A673 (cell line): ENCODE results near the gene EHMT1. TPM values are rescaled to one million over a fixed set of nuclear protein-coding genes. Genes with fewer than 3 reads are reported as not detected.

Experiments used
- BruUV-seq: library from RNA; stranded (reverse); fragments of 400-500 nt; replicated peaks from 2 replicates; lab custom pipeline; 2021; lab: Mats Ljungman, UMichigan
- CTCF ChIA-PET: fragments of 300-600 bp; sonication (Branson Sonifier 250); formaldehyde crosslinking; loops from one replicate; lab custom pipeline; 2022; ENCODE audit warnings: antibody characterized with exemption; lab: Charles Lee
- POLR2A ChIA-PET: fragments of 300-600 bp; sonication (Branson Sonifier 250); formaldehyde crosslinking; loops from one replicate; lab custom pipeline; 2022; ENCODE audit warnings: antibody characterized with exemption; ENCODE audit not compliant: low non-redundant PET; lab: Charles Lee
- DNase-seq: peaks from one replicate; pipeline ENCODE4 v3.0.0-alpha.2; 2015; ENCODE audit warnings: low spot score
- H3K27ac ChIP-seq: fragments of 200-600 bp; sonication (generic); 2 replicates; pipeline ENCODE4 v1.5.1; 2016; ENCODE audit warnings: mixed run types, low read depth, mild to moderate bottlenecking, mixed read lengths, antibody characterized with exemption, low read length; ENCODE audit not compliant: poor library complexity, severe bottlenecking
- H3K27me3 ChIP-seq: fragments of 200-600 bp; sonication (generic); replicated peaks from 2 replicates; pipeline ENCODE4 v1.6.1; 2017; ENCODE audit warnings: mixed run types, low read depth, mild to moderate bottlenecking, mixed read lengths, antibody characterized with exemption, low read length; ENCODE audit not compliant: insufficient read depth, poor library complexity
- H3K36me3 ChIP-seq: fragments of 200-600 bp; sonication (generic); 2 replicates; pipeline ENCODE4 v1.6.1; 2016; ENCODE audit warnings: mixed run types, mild to moderate bottlenecking, mixed read lengths, antibody characterized with exemption, low read length; ENCODE audit not compliant: insufficient read depth, poor library complexity, severe bottlenecking
- H3K4me1 ChIP-seq: fragments of 200-600 bp; sonication (generic); 2 replicates; pipeline ENCODE4 v1.6.1; 2017; ENCODE audit warnings: mixed run types, mild to moderate bottlenecking, mixed read lengths, antibody characterized with exemption, low read length; ENCODE audit not compliant: insufficient read depth, poor library complexity, severe bottlenecking
- H3K4me3 ChIP-seq: fragments of 200-600 bp; sonication (generic); 2 replicates; pipeline ENCODE4 v1.5.1; 2016; ENCODE audit warnings: low read depth, mixed run types, mild to moderate bottlenecking, mixed read lengths, low read length; ENCODE audit not compliant: poor library complexity, severe bottlenecking
- H3K9me3 ChIP-seq: fragments of 200-600 bp; sonication (generic); 2 replicates; pipeline ENCODE4 v1.6.1; 2016; ENCODE audit warnings: mixed run types, low read depth, mild to moderate bottlenecking, mixed read lengths, antibody characterized with exemption, low read length; ENCODE audit not compliant: poor library complexity, severe bottlenecking
- EZH2 ChIP-seq: fragments of 200-600 bp; sonication (generic); IDR thresholded peaks from 2 replicates; pipeline ENCODE4 v1.6.1; 2017; ENCODE audit warnings: borderline replicate concordance, low read depth, mild to moderate bottlenecking, mixed read lengths, antibody characterized with exemption, low read length; ENCODE audit not compliant: poor library complexity, severe bottlenecking
- intact Hi-C: fragments of 100-400 bp; cut with micrococcal nuclease; formaldehyde crosslinking; loops from one replicate; pipeline ENCODE4 v1.10.0; 2022; ENCODE audit not compliant: unreplicated experiment
- total RNA-seq: library from RNA; stranded (reverse); gene quantifications from 2 replicates; pipeline ENCODE4 v1.2.3, GENCODE V29; 2021
- TF ChIP-seq, protein P1 (sequence below): fragments of 300-800, 200-600 bp; sonication (generic); conservative IDR thresholded peaks from 2 replicates; pipeline ENCODE4 v1.5.1; 2017; ENCODE audit warnings: low read depth, mild to moderate bottlenecking, antibody characterized with exemption, low read length, moderate library complexity, mixed read lengths

The EHMT1 gene
- total RNA-seq, 1 experiment from 2014 or later = 115 TPM

DNA sequence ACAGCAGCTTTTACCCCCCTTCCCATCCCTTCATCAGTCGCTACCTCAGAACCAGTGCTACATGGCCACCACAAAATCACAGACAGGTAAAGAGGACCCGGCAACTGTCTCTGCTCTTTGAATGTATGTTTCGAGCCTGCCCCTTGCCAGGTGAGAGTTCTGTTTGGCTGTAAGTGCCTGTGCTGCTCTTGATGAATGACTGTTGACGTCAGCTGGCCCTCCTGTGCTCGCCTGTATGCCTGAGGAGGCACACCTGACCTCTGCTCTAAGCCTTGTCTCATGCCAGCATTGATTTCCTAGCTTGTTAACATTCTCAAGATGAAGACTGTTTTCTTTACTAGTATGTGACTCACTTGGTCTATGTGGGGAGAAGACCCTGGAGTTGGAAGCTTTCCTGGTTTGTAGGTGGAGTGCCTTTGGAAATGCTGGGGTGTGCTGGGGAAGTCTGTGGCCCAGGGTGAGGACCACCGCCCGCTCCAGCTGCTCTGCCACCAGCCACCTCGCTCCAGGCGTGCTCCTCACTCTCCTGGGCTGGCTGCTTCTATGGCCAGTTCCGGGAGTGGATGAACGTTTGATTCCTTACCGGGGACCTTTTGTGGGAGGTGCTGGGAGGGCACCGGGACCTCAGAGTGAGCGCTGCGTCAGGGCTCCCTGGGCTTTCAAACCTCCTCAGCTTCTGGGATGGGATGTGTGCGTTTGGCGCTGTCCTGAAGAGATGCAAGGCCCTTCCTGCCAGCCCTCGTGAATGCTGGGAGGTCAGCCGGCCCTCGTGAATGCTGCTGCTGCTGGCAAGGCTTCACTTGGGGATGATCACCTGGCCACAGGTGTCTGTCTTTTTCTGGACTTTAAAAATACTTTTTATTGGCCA, 109.9 kb downstream of the EHMT1 start:
- ChIA-PET POLR2A (no interaction called here), CTCF (interaction anchor here (0.6 kb wide), 1 partner anchor 110 kb away, joined by 5 read pairs; no protein-coding TSS in a partner anchor)
- DNase-seq = no peak
- no TSS peak for BruUV-seq
- H3K27me3 ChIP-seq = no peaks in the 10 kb centered on the region
- TF ChIP-seq EZH2 = no peak
- TF ChIP-seq, protein P1, sequence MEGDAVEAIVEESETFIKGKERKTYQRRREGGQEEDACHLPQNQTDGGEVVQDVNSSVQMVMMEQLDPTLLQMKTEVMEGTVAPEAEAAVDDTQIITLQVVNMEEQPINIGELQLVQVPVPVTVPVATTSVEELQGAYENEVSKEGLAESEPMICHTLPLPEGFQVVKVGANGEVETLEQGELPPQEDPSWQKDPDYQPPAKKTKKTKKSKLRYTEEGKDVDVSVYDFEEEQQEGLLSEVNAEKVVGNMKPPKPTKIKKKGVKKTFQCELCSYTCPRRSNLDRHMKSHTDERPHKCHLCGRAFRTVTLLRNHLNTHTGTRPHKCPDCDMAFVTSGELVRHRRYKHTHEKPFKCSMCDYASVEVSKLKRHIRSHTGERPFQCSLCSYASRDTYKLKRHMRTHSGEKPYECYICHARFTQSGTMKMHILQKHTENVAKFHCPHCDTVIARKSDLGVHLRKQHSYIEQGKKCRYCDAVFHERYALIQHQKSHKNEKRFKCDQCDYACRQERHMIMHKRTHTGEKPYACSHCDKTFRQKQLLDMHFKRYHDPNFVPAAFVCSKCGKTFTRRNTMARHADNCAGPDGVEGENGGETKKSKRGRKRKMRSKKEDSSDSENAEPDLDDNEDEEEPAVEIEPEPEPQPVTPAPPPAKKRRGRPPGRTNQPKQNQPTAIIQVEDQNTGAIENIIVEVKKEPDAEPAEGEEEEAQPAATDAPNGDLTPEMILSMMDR = no peak
- H3K27ac ChIP-seq = no peak overlapping the region
- peaks cover 7% of the 10 kb centered on the region for H3K9me3 ChIP-seq
- no peaks in the 10 kb centered on the region for H3K4me1 ChIP-seq
- H3K36me3 ChIP-seq = peaks cover 44% of the 10 kb centered on the region
- no peak overlapping the region for H3K4me3 ChIP-seq
- intact Hi-C loops = no loop called here

- DNase-seq = no peak
Measured at GRCh38 chr9:137731216-137731946, 112.6 kb downstream of the EHMT1 start.

More at GRCh38 chr9:137731216-137731946, 112.6 kb downstream of the EHMT1 start:
- POLR2A ChIA-PET = no interaction called here
- H3K9me3 ChIP-seq = peaks cover 17% of the 10 kb centered on the region
- H3K4me1 ChIP-seq = no peaks in the 10 kb centered on the region
- intact Hi-C loops = no loop called here
- TF ChIP-seq EZH2 = no peak
- TF ChIP-seq, protein P1 = no peak
- H3K27ac ChIP-seq = no peak overlapping the region
- BruUV-seq = no TSS peak
- CTCF ChIA-PET = no interaction called here
- H3K27me3 ChIP-seq = no peaks in the 10 kb centered on the region
- H3K36me3 ChIP-seq = peaks cover 50% of the 10 kb centered on the region
- no peak overlapping the region for H3K4me3 ChIP-seq
